Retina (tissue), 1 donor: Measurements from ENCODE around the gene ADRM1.

Experiments used
- DNase-seq: peaks from one replicate; pipeline ENCODE4 v3.0.0-alpha.2; 2016

The ADRM1 gene

GRCh38 chr20:62345681-62346370, 43.0 kb downstream of the ADRM1 start:
- DNase-seq, result no peak

GRCh38 chr20:62346398-62347150, 43.8 kb downstream of the ADRM1 start:
- DNase-seq, result no peak

- no peak for DNase-seq
Observed at GRCh38 chr20:62347151-62347404, 44.3 kb downstream of the ADRM1 start.

GRCh38 chr20:62347445-62347844, 44.6 kb downstream of the ADRM1 start:
- DNase-seq, result no peak

- no peak for DNase-seq
Observed at GRCh38 chr20:62348604-62349003, 45.8 kb downstream of the ADRM1 start.

- DNase-seq, result no peak
Observed at GRCh38 chr20:62349556-62350097, 46.8 kb downstream of the ADRM1 start.

GRCh38 chr20:62350098-62350628, 47.4 kb downstream of the ADRM1 start:
- DNase-seq, result no peak

GRCh38 chr20:62350629-62351422, 48.0 kb downstream of the ADRM1 start:
- no peak for DNase-seq

GRCh38 chr20:62351469-62352401, 48.9 kb downstream of the ADRM1 start:
- DNase-seq, result no peak

GRCh38 chr20:62352402-62353288, 49.8 kb downstream of the ADRM1 start:
- no peak for DNase-seq

- DNase-seq, result no peak
Observed at GRCh38 chr20:62353289-62354030, 50.7 kb downstream of the ADRM1 start.

- no peak for DNase-seq
Observed at GRCh38 chr20:62354031-62354808, 51.4 kb downstream of the ADRM1 start.

- DNase-seq, result peak; percentile 12
Observed at GRCh38 chr20:62354811-62355341, 52.1 kb downstream of the ADRM1 start.

GRCh38 chr20:62355516-62355877, 52.7 kb downstream of the ADRM1 start:
- DNase-seq, result no peak

- peak; percentile 84 for DNase-seq
Observed at GRCh38 chr20:62355878-62356588, 53.2 kb downstream of the ADRM1 start.

GRCh38 chr20:62356589-62357186, 53.9 kb downstream of the ADRM1 start:
- no peak for DNase-seq

GRCh38 chr20:62357187-62357667, 54.4 kb downstream of the ADRM1 start:
- no peak for DNase-seq

GRCh38 chr20:62357681-62358080, 54.9 kb downstream of the ADRM1 start:
- peak; percentile 46 for DNase-seq
